HG03025 (cell line): ENCODE results near the gene CHST9.

Source experiments
- ATAC-seq: cut with Tn5 transposase; IDR thresholded peaks from one replicate; pipeline ENCODE4 v1.9.1; 2021; ENCODE audit warnings: mild to moderate bottlenecking, moderate library complexity; ENCODE audit not compliant: unreplicated experiment, low FRiP score

CHST9 gene

DNA sequence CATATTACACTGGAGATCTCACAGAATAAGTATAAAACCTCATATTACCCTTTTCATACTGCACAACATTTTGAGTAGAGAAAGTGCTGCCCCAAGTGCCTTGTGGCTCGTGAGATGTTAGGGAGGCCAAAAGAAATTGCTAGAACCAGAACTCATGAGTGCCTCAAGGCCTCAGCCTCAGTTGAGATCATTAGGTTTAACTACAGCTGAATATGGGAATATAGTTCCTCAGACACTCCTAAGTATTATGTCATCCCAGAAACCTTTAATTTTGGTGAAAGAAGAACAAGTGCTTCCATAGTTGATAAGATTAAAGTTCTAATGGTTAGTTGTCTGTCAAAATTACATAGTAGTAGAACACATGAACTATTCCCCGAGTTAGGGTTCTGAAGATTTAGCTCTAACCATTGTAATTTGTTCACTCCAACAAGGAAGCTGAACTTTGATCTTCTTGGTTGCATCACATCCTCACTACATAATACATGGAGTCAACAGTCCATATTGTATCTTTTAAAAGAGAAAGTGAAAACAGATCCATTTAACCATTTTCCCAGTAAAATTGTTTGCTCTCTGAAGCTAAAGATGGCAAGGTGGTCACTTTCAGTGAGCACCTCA is 310.0 kb downstream of the CHST9 start:
- no peak for ATAC-seq

DNA sequence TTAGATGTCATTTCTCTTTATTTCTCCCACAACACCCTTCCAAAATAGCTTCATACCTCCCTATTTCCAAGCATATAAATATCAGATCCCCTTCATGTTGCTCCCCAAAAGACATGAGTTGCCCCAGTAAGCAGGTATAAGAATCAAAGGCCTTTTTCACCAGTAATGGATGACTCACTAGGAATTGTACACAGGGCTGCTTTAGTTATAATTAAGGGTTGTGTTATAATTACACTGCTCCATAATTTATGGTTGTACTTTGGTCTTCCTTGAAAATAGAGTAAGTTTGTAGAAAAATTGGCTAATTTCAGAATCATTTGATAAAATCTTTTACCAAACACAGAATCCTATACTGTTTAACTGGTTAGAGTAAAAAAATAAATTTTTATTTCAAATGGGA is 310.8 kb downstream of the CHST9 start:
- ATAC-seq = no peak

DNA sequence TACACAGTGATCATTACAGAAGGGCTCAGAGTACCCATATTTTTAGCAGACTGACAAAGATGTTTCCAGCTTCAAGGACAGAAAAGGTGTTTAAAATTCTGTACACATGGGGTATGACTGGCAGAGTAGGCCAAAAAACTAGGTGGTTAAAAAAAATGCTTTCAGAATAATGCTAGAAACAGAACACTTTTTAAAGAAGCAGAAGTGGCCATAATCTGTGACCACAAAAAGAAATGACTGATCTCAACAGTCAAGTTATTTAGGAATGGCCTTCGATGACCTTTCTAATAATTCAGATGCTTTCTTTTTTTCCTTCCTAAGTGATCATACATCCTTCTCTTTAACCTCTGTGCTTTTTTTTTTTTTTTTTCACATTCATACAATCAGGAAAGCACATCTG is 315.5 kb downstream of the CHST9 start:
- ATAC-seq = no peak

DNA sequence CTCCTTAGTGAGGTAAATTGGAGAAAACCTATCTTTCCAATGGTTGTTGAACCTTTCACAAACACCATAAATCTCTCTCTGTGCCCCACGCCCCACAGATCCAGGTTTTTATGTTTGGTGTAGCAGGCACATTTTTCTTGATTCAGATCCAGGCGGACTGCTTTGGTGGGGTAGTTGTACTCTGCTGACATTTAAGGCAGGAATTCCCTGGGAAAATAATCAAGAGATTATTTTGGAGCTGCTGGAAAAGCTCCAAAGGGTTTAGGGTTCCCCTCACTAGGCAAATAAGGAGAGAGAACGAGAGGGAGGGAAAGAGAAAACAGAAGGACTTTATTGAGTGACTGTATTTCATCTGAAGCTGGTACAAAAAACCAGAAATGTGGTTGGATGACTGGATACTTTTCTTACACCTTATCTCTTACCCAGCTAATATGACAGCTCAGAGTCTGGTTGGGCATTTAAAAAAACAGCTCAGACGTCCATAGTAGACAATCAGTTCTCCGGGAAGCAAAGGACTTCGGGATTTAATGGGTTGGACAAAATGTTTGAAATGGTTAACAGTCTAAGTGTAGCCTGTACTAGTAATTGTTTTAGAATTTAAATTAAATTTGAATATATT is 316.0 kb downstream of the CHST9 start:
- no peak for ATAC-seq

DNA sequence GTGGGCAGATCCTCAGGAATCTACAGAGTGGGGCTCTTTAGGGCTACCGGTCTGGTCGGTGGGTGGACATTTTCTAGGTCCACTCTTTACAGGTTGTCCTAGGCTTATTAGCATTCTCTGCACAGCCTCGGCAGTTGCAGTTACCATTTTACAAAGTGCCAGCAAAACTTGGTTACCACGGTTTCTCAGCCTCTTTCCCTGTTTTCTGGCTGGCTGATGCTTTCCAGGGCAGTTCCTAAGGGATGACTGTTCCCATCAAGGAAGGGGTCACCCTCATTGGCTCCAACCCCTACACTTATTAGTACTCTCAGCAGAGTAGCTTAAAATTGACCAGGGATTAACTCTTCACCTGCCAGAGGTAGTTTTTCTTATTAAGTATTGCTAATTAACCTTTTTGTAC is 317.6 kb downstream of the CHST9 start:
- no peak for ATAC-seq

DNA sequence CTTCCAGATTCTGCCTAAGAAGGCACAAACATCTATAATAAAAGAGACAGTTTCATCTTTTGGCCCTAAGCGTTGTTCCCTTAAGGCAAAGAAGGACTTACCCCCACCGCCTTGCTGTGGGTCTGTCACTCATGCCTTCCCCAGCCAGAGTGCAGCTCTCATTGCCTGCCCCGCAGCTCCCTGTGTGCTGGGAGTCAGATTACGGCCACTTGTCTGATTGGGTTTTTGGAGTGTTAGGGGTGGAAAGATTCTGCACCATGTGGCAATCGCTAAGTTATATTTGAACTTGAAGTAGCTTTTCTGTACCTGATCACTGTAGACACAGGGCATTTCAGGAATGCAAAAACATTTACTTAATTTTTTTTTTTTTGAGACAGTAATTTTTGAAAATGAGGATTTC is 319.6 kb downstream of the CHST9 start, which contains the start of gene AQP4:
Gene AQP4, minus strand, starts transcription at position 151 of the 400 bp plus-strand sequence. Its CDS starts 18 bp downstream, at position 133.
- no peak for ATAC-seq

DNA sequence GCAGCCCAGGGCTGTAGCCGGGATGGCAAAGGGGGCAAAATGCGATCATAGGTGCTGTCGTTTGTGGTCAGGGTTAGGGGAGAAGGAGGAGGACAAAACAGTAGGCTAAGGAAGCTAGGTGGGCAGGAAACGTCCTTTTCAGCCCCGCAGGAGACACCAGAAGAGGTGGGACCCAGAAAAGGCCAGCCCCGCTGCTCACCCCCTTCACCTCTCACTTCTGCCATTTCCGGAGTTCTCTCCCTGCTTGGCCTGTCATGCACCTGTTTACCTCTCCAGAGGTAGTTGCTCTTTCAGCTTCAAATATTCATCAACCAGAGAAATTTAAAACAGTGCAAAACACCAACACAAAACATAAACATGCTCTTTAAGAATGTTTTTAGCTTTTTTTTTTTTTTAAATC is 320.4 kb downstream of the CHST9 start:
- no peak for ATAC-seq

DNA sequence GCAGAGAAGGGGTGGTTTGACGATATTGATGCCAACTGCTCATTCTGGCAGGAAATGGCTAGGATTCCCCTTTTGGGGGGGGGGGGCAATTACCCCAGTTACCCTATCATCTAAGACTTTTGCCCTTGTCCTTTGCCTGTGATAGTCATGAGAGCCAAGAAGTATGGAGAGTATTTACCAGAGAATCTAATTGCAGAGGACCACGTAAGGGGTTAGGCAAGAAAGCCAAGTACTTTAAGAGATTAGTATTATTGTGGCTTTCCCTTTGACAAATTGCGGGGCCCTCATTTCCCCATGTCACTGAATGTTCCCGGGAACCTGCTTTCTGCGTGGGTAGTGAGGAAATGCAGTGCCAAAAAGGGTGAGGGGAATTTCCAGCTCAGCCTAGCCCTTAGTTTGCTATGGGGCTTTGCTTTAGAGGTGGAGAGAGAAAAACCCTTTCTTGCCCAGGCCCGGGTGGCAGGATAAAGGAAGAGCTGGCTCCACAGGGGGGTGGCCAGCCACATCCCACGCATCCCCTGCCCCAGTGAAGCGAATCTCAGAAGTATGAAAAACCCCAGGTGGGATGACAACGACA is 321.1 kb downstream of the CHST9 start:
- ATAC-seq = no peak

DNA sequence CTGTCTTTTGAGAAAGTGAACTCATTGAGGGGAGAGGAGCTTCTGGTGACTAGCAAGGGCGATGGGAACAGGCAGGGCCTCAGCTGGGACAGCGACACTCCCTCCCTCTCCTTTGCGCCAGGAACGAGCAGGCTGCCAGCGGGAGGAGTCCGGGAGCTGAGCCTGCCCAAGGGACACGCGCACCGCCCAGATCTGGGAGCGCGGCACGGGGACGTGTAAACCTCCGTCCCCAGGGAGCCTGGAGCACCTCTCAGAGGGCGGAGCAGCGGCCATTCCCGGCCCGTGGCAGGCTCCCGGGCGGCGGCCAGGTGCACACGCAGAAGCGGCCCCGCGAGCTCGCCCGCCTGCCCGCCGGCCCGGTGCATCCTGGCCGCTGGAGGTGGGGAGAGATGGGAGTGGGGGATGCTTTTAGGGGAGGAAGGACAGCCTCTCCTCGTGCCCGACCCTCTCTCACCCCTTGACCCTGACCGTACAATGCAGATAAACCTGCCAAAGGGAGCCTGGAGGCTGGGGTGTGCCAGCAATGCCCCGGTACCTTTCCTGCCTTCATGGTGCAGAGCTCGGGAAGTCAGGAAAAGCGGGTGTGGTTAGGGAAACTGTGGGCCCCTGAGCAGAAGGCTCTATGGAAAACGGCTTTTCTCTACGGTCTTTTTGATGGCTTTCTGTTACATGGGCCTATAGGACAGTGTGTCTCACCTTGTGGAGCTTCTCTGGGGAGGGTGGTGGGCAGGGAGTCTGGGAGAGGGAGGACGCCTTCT is 321.8 kb downstream of the CHST9 start:
- ATAC-seq = no peak

DNA sequence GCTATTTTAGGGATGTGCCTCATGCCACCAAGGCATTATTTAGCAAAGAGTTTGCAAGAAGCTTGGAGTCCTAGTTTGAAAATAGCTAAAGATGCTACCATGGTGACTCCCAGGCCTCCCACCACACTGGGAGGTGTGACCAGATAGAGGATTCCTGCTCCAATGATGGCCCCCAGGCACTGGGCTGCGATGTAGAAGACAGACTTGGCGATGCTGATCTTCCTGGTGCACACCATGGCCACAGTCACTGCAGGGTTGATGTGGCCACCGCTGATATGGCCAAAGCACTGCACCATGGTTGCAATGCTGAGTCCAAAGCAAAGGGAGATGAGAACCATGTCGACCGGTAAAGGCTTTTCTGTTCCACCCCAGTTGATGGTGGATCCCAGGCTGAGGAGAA is 323.0 kb downstream of the CHST9 start:
- ATAC-seq = no peak
